Measurements from ENCODE around the gene UGT1A8. TPM values are rescaled to one million over a fixed set of nuclear protein-coding genes. Genes with fewer than 3 reads are reported as not detected.

Gene UGT1A8
- total and polyA plus RNA-seq, 2 donors (not counting 1 experiment from before 2014, with no cell fraction given): not detected

DNA sequence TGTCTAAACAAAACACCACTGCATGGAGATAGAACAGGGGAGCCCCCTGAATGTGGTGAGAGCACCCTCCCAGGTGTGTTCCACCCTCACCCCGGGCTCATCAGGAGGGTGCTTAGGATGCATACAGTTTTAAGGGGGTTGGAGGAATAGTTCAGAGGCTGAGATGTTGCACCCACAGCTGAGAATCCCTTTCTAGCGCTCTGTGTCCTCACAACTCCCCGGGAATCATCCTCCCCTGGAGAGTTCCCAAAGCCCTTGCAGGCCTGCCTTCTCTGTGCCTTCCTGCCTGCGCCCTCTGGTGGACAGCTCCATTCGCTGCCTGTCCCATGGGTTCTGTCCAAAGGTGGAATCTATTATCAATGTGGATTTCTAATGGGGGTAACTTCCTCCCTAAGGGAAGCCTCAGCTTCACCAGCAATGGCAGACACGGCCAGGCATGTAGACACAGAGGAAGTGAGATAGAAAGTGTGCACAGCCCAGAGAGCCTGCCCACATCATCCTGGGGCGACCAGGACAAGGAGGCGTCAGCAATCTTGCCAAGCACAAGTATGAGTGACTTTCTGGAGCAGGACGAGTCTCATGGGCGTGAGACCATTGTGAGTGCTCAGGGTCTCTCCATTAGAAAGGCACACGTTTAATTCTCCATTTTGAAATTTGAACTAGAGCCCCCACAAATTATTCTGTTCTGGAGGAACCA is 94.0 kb downstream of the UGT1A8 start:
- intact Hi-C loops (cut with micrococcal nuclease): loop anchor here (1.0 kb wide), 1 partner anchor 230 kb away; no protein-coding TSS in a partner anchor
- TF ChIP-seq, protein P1, sequence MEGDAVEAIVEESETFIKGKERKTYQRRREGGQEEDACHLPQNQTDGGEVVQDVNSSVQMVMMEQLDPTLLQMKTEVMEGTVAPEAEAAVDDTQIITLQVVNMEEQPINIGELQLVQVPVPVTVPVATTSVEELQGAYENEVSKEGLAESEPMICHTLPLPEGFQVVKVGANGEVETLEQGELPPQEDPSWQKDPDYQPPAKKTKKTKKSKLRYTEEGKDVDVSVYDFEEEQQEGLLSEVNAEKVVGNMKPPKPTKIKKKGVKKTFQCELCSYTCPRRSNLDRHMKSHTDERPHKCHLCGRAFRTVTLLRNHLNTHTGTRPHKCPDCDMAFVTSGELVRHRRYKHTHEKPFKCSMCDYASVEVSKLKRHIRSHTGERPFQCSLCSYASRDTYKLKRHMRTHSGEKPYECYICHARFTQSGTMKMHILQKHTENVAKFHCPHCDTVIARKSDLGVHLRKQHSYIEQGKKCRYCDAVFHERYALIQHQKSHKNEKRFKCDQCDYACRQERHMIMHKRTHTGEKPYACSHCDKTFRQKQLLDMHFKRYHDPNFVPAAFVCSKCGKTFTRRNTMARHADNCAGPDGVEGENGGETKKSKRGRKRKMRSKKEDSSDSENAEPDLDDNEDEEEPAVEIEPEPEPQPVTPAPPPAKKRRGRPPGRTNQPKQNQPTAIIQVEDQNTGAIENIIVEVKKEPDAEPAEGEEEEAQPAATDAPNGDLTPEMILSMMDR (IDR thresholded peaks at IDR 0.05): peak; percentile 88
- no peak for TF ChIP-seq EZH2 (IDR thresholded peaks at IDR 0.05; ENCODE audit: borderline replicate concordance, insufficient read depth, low read depth, low read length, poor library complexity, severe bottlenecking)
- H3K27me3 ChIP-seq (replicated peaks in 1 of 4; ENCODE audit: control extremely low read depth in 1 of 4, control insufficient read depth in 3 of 4, insufficient read depth in 4 of 4, low read length in 3 of 4): peaks cover 0 to 2% (median 0%) of the 10 kb centered on the region in 4 experiments
- Mint-ChIP-seq H3K4me3 (no peak overlapping the region), H3K4me1 (peaks cover 3% of the 10 kb centered on the region), H3K27me3 (peaks cover 29% of the 10 kb centered on the region), H3K9me3 (ENCODE audit: insufficient read depth) (no peaks in the 10 kb centered on the region), H3K27ac (no peak overlapping the region)
- no peak overlapping the region for H3K4me2 ChIP-seq (replicated peaks; ENCODE audit: low read depth, low read length, poor library complexity, severe bottlenecking)
- peak; percentile 74 for DNase-seq
- H3K27ac ChIP-seq (ENCODE audit: low read length in 2 of 2): no peak overlapping the region
- no peaks in the 10 kb centered on the region for H4K20me1 ChIP-seq (ENCODE audit: control insufficient read depth, insufficient read depth, low read length, poor library complexity, severe bottlenecking)
- H3K4me1 ChIP-seq (ENCODE audit: control insufficient read depth in 2 of 2, insufficient read depth in 2 of 2, low read length in 2 of 2): no peaks in the 10 kb centered on the region
- H3K4me3 ChIP-seq (ENCODE audit: control extremely low read depth in 1 of 5, extremely low read depth in 1 of 5, insufficient read depth in 1 of 5, low read depth in 2 of 5, low read length in 4 of 5): no peak overlapping the region
- POLR2A ChIA-PET: interaction anchor here (1.1 kb wide), 1 partner anchor 307 kb away, joined by 3 read pairs; no protein-coding TSS in a partner anchor
- 51% methylated on average over 7 of the region's 11 CpGs for WGBS (ENCODE audit: insufficient coverage)
- no peak overlapping the region for H2AFZ ChIP-seq (ENCODE audit: insufficient read depth, low read depth, low read length, poor library complexity, severe bottlenecking)
- no peaks in the 10 kb centered on the region for H3K36me3 ChIP-seq (replicated peaks in 1 of 2; ENCODE audit: control extremely low read depth in 1 of 2, control insufficient read depth in 1 of 2, extremely low read depth in 1 of 2, insufficient read depth in 2 of 2, low read length in 1 of 2)
- peak; percentile 78 for ATAC-seq (ENCODE audit: low read depth)
- no peak overlapping the region for H3K9ac ChIP-seq (ENCODE audit: low read length)
- CTCF ChIA-PET: interaction anchor here (0.9 to 2.5 kb wide), 10 partner anchors 10 to 722 kb away, joined by 3 to 9 read pairs (median 5); no protein-coding TSS in a partner anchor
- no peaks in the 10 kb centered on the region for H3K9me3 ChIP-seq (ENCODE audit: control extremely low read depth in 1 of 3, control insufficient read depth in 2 of 3, insufficient read depth in 1 of 3, low read length in 2 of 3)
- H3K79me2 ChIP-seq (ENCODE audit: control insufficient read depth, insufficient read depth, low read length): no peaks in the 10 kb centered on the region

DNA sequence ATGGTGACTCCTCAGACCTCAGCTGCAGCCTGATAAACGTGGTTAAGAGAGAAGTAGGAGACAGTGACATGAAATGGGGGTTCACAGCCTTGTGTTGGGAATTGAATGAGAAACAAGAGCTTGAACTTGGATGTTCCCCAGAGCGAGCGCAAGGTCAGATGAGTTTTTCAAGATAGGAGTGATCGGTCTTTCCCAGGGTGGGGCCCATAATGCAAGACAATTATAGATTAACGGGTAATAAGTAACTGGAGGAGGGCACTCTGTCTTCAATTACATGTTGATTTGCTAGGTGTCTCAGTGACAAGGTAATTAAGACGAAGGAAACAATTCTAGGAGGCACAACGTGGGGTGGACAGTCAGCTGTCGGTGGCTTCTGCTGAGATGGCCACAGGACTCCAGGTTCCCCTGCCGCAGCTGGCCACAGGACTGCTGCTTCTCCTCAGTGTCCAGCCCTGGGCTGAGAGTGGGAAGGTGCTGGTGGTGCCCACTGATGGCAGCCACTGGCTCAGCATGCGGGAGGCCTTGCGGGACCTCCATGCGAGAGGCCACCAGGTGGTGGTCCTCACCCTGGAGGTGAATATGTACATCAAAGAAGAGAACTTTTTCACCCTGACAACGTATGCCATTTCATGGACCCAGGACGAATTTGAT is 95.3 kb downstream of the UGT1A8 start, which contains the start of gene UGT1A5:
TSS of gene UGT1A5 (plus strand) at position 297 of the 651 bp plus-strand sequence. CDS start at position 382, 85 bp downstream.
- H3K27ac ChIP-seq (ENCODE audit: low read length in 2 of 2): no peak within 1 kb of the TSS
- ChIA-PET CTCF (interaction anchor here (1.4 to 2.5 kb wide), 4 partner anchors 264 to 312 kb away, joined by 5 to 9 read pairs (median 7); no protein-coding TSS in a partner anchor), POLR2A (no interaction called here)
- H3K9ac ChIP-seq (ENCODE audit: low read length): no peak within 1 kb of the TSS
- no peaks in the 10 kb centered on the region for H3K9me3 Mint-ChIP-seq (ENCODE audit: insufficient read depth)
- H3K4me2 ChIP-seq (replicated peaks; ENCODE audit: low read depth, low read length, poor library complexity, severe bottlenecking): no peak within 1 kb of the TSS
- H3K36me3 ChIP-seq (replicated peaks in 1 of 2; ENCODE audit: control extremely low read depth in 1 of 2, control insufficient read depth in 1 of 2, extremely low read depth in 1 of 2, insufficient read depth in 2 of 2, low read length in 1 of 2): no peaks in the 10 kb centered on the region
- no peaks in the 10 kb centered on the region for H3K79me2 ChIP-seq (ENCODE audit: control insufficient read depth, insufficient read depth, low read length)
- TF ChIP-seq EZH2 (IDR thresholded peaks at IDR 0.05; ENCODE audit: borderline replicate concordance, insufficient read depth, low read depth, low read length, poor library complexity, severe bottlenecking): no peak
- TF ChIP-seq, protein P1 (IDR thresholded peaks at IDR 0.05): no peak
- 86% methylated on average over 13 of the region's 14 CpGs for WGBS (ENCODE audit: insufficient coverage)
- peaks cover 3% of the 10 kb centered on the region for H3K4me1 Mint-ChIP-seq
- no peak within 1 kb of the TSS for H3K4me3 ChIP-seq (ENCODE audit: control extremely low read depth in 1 of 5, extremely low read depth in 1 of 5, insufficient read depth in 1 of 5, low read depth in 2 of 5, low read length in 4 of 5)
- no peaks in the 10 kb centered on the region for H3K9me3 ChIP-seq (ENCODE audit: control extremely low read depth in 1 of 3, control insufficient read depth in 2 of 3, insufficient read depth in 1 of 3, low read length in 2 of 3)
- H3K27me3 ChIP-seq (replicated peaks in 1 of 4; ENCODE audit: control extremely low read depth in 1 of 4, control insufficient read depth in 3 of 4, insufficient read depth in 4 of 4, low read length in 3 of 4): peaks cover 0 to 8% (median 0%) of the 10 kb centered on the region in 4 experiments
- H3K4me1 ChIP-seq (ENCODE audit: control insufficient read depth in 2 of 2, insufficient read depth in 2 of 2, low read length in 2 of 2): no peaks in the 10 kb centered on the region
- no peak within 1 kb of the TSS for H2AFZ ChIP-seq (ENCODE audit: insufficient read depth, low read depth, low read length, poor library complexity, severe bottlenecking)
- ATAC-seq (ENCODE audit: low read depth): no peak
- intact Hi-C loops (cut with micrococcal nuclease): no loop called here
- no peaks in the 10 kb centered on the region for H4K20me1 ChIP-seq (ENCODE audit: control insufficient read depth, insufficient read depth, low read length, poor library complexity, severe bottlenecking)
- no peak for DNase-seq
- peaks cover 26% of the 10 kb centered on the region for H3K27me3 Mint-ChIP-seq
- H3K27ac Mint-ChIP-seq: no peak within 1 kb of the TSS
- no peak within 1 kb of the TSS for H3K4me3 Mint-ChIP-seq

Measured in B cell (primary cell).